GM23338 (cell line): ENCODE data around the gene CRY1. TPM values are rescaled to one million over a fixed set of nuclear protein-coding genes. Genes with fewer than 3 reads are reported as not detected.

Experiments used
- ATAC-seq: fragments of 200-7000 bp; cut with Tn5 transposase; 3 replicates; pipeline ENCODE4 v1.9.1; 2020
- DNase-seq: peaks from one replicate; pipeline ENCODE4 v3.0.0-alpha.2; 2015; ENCODE audit warnings: low spot score
- H2AFZ ChIP-seq: fragments of 200-600 bp; sonication (generic); 2 replicates; pipeline ENCODE4 v1.8.0; 2016; ENCODE audit warnings: antibody characterized with exemption, mild to moderate bottlenecking, moderate library complexity
- H3F3A ChIP-seq: fragments of 200-600 bp; sonication (generic); replicated peaks from 2 replicates; pipeline ENCODE4 v1.8.0; 2017; ENCODE audit warnings: antibody characterized with exemption, mixed run types, low read depth
- H3K27ac ChIP-seq: fragments of 200-600 bp; sonication (generic); 2 replicates; pipeline ENCODE4 v1.6.1; 2016; ENCODE audit warnings: low read depth
- H3K27me3 ChIP-seq: fragments of 200-600 bp; sonication (generic); 2 replicates; pipeline ENCODE4 v1.8.0; 2016; ENCODE audit warnings: mild to moderate bottlenecking, mixed run types, moderate library complexity; ENCODE audit not compliant: insufficient read depth
- H3K36me3 ChIP-seq: fragments of 200-600 bp; sonication (generic); 2 replicates; pipeline ENCODE4 v1.8.0; 2016; ENCODE audit warnings: mild to moderate bottlenecking; ENCODE audit not compliant: insufficient read depth
- H3K4me1 ChIP-seq: fragments of 200-600 bp; sonication (generic); 2 replicates; pipeline ENCODE4 v1.8.0; 2016; ENCODE audit warnings: mild to moderate bottlenecking, moderate library complexity; ENCODE audit not compliant: insufficient read depth
- H3K4me2 ChIP-seq: fragments of 200-600 bp; sonication (generic); 2 replicates; pipeline ENCODE4 v1.7.1; 2017; ENCODE audit warnings: mixed run types
- H3K4me3 ChIP-seq: fragments of 200-600 bp; sonication (generic); 2 replicates; pipeline ENCODE4 v1.6.1; 2016; ENCODE audit warnings: mixed run types
- H3K79me2 ChIP-seq: fragments of 200-600 bp; sonication (generic); replicated peaks from 2 replicates; pipeline ENCODE4 v1.8.0; 2017; ENCODE audit warnings: mild to moderate bottlenecking; ENCODE audit not compliant: insufficient read depth
- H3K9me2 ChIP-seq: fragments of 200-600 bp; sonication (generic); 2 replicates; pipeline ENCODE4 v1.8.0; 2017; ENCODE audit not compliant: insufficient read depth
- H4K20me1 ChIP-seq: fragments of 200-600 bp; sonication (generic); replicated peaks from 2 replicates; pipeline ENCODE4 v1.8.0; 2017; ENCODE audit warnings: mild to moderate bottlenecking; ENCODE audit not compliant: insufficient read depth
- H3K27ac Mint-ChIP-seq: 2 replicates; pipeline ENCODE4 v1.8.0; 2020; ENCODE audit warnings: inconsistent platforms, mild to moderate bottlenecking, moderate library complexity, mixed read lengths
- H3K27me3 Mint-ChIP-seq: 3 replicates; pipeline ENCODE4 v1.8.0; 2022; ENCODE audit warnings: low read depth, mild to moderate bottlenecking, moderate library complexity, mixed read lengths, inconsistent platforms; ENCODE audit not compliant: insufficient read depth, poor library complexity
- H3K36me3 Mint-ChIP-seq: 3 replicates; pipeline ENCODE4 v1.8.0; 2021; ENCODE audit warnings: low read depth, mild to moderate bottlenecking, inconsistent platforms, moderate library complexity, mixed read lengths
- H3K4me1 Mint-ChIP-seq: 3 replicates; pipeline ENCODE4 v1.8.0; 2020; ENCODE audit warnings: mild to moderate bottlenecking, inconsistent platforms, mixed read lengths
- H3K4me3 Mint-ChIP-seq: 3 replicates; pipeline ENCODE4 v1.8.0; 2021; ENCODE audit warnings: moderate library complexity, mild to moderate bottlenecking, inconsistent platforms, mixed read lengths
- H3K9me3 Mint-ChIP-seq: 3 replicates; pipeline ENCODE4 v1.8.0; 2020; ENCODE audit warnings: moderate library complexity, mild to moderate bottlenecking, inconsistent platforms, mixed read lengths
- CREB1 ChIP-seq: fragments of 250-450 bp; sonication (Bioruptor Pico); IDR thresholded peaks from 2 replicates; pipeline ENCODE4 v1.5.0; 2020; ENCODE audit warnings: low read depth, mild to moderate bottlenecking, moderate library complexity
- CTCF ChIP-seq, 2 experiments: fragments of 200-600 bp in 1 of 2; sonication (generic) in 1 of 2; conservative IDR thresholded peaks; 2 replicates each; pipeline versions ENCODE4 v1.5.1 to v1.6.1; 2016 to 2017; ENCODE audit warnings: antibody characterized with exemption in 2 of 2, low read depth in 2 of 2, mild to moderate bottlenecking in 2 of 2, moderate library complexity in 1 of 2
- EZH2 ChIP-seq: fragments of 200-600 bp; sonication (generic); IDR thresholded peaks from one replicate; pipeline ENCODE4 v1.8.0; 2017; ENCODE audit warnings: antibody characterized with exemption, mild to moderate bottlenecking, low read depth; ENCODE audit not compliant: unreplicated experiment
- EZH2phosphoT487 ChIP-seq: fragments of 200-600 bp; sonication (generic); IDR thresholded peaks from one replicate; pipeline ENCODE4 v1.8.1; 2018; ENCODE audit warnings: antibody characterized with exemption; ENCODE audit not compliant: unreplicated experiment
- JUNB ChIP-seq: IDR thresholded peaks from one replicate; pipeline ENCODE4 v1.6.1; 2016; ENCODE audit warnings: antibody characterized with exemption; ENCODE audit not compliant: unreplicated experiment
- NANOG ChIP-seq: IDR thresholded peaks from 2 replicates; pipeline ENCODE4 v1.6.1; 2016; ENCODE audit warnings: antibody characterized with exemption, borderline replicate concordance
- POLR2AphosphoS5 ChIP-seq: IDR thresholded peaks from 2 replicates; pipeline ENCODE4 v1.6.1; 2016; ENCODE audit warnings: antibody characterized with exemption, low read depth
- REST ChIP-seq: IDR thresholded peaks from one replicate; pipeline ENCODE4 v1.6.1; 2018; ENCODE audit warnings: antibody characterized with exemption; ENCODE audit not compliant: unreplicated experiment
- STAT1 ChIP-seq: IDR thresholded peaks from one replicate; pipeline ENCODE4 v1.6.1; 2016; ENCODE audit warnings: antibody characterized with exemption; ENCODE audit not compliant: unreplicated experiment
- ZNF114 ChIP-seq: fragments of 250-450 bp; sonication (Bioruptor Pico); IDR thresholded peaks from 2 replicates; pipeline ENCODE4 v1.5.0; 2020; ENCODE audit warnings: mild to moderate bottlenecking, moderate library complexity
- ZNF331 ChIP-seq: fragments of 250-450 bp; sonication (Bioruptor Pico); IDR thresholded peaks from 2 replicates; pipeline ENCODE4 v1.5.0; 2020; ENCODE audit warnings: low read depth, mild to moderate bottlenecking, moderate library complexity
- polyA plus RNA-seq: library from polyadenylated mRNA; unstranded; fragments of >200 nt; fragmentation: Nextera tagmentation; extraction: Ambion mirVana; gene quantifications from 2 replicates; pipeline ENCODE4 v1.2.1, GENCODE V29; 2016
- total RNA-seq: library from RNA; depleted of rRNA; stranded (reverse); fragments of >200 nt; shearing (Covaris generic); gene quantifications from 2 replicates; pipeline ENCODE4 v1.2.3, GENCODE V29; 2014
- TF ChIP-seq, protein P1 (sequence below): IDR thresholded peaks from 2 replicates; pipeline ENCODE4 v1.6.1; 2016; ENCODE audit warnings: antibody characterized with exemption

The CRY1 gene
- total and polyA plus RNA-seq, 2 experiments from 2014 or later = 27.7 to 28.2 TPM

GRCh38 chr12:107130830-107131611, 37.7 kb upstream of the CRY1 start:
- H3K4me1 ChIP-seq = peaks cover 8% of the 10 kb centered on the region
- H3K9me2 ChIP-seq = peaks cover 16% of the 10 kb centered on the region
- Mint-ChIP-seq H3K27ac (no peak overlapping the region), H3K4me3 (no peak overlapping the region), H3K4me1 (peaks cover 33% of the 10 kb centered on the region; the same call in 2 of the 3 replicates), H3K27me3 (no peaks in the 10 kb centered on the region), H3K9me3 (no peaks in the 10 kb centered on the region; the same call in 2 of the 3 replicates), H3K36me3 (no peaks in the 10 kb centered on the region; the same call in 2 of the 3 replicates)
- no peak overlapping the region for H2AFZ ChIP-seq
- ATAC-seq (no peak), DNase-seq (no peak)
- no peaks in the 10 kb centered on the region; the same call in 1 of the 2 replicates for H3F3A ChIP-seq
- H3K36me3 ChIP-seq = no peaks in the 10 kb centered on the region
- no peaks in the 10 kb centered on the region for H3K79me2 ChIP-seq
- no peak overlapping the region for H3K4me2 ChIP-seq
- H3K4me3 ChIP-seq = no peak overlapping the region
- TF ChIP-seq JUNB (no peak), ZNF331 (CRISPR knock-in tag) (no peak), NANOG (no peak), ZNF114 (CRISPR knock-in tag) (no peak), EZH2 (no peak), EZH2phosphoT487 (no peak), STAT1 (no peak)
- no peak overlapping the region for H3K27ac ChIP-seq
- H3K27me3 ChIP-seq = no peaks in the 10 kb centered on the region
- no peaks in the 10 kb centered on the region for H4K20me1 ChIP-seq

DNA sequence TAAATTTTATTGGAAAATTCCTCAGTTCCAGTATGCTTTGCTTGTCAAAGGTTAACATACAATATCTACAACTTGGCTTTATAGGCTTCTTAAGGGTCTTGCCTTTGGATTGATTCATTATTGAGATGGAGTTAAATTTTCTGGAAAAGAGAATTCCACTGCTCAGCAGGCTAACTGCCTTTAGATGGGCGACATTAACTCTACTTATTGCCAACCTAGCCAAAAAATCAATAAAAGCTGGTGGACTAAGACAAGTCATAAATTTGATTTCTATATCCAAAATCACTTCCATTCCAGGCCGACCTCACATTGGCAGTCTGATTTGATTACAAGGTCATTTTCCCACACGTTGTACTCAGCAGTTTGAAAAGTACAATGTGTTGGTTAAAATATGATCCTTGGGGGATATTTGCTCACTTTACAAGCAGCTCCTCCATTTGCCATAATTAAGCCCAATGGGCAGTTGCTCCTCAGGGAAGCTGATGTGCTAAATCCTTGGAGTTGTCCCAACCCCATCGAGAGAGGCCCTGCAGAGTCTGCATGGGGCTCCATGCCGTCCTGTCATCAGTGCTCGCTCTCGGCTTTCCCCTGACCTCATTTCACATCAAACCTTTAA, 36.1 kb upstream of the CRY1 start:
- Histone ChIP-seq H3K4me1 (peaks cover 8% of the 10 kb centered on the region), H3F3A (no peaks in the 10 kb centered on the region; the same call in 1 of the 2 replicates), H3K36me3 (no peaks in the 10 kb centered on the region), H4K20me1 (no peaks in the 10 kb centered on the region), H3K9me2 (peaks cover 7% of the 10 kb centered on the region), H3K4me3 (no peak overlapping the region), H3K4me2 (no peak overlapping the region), H3K27me3 (no peaks in the 10 kb centered on the region), H2AFZ (no peak overlapping the region), H3K27ac (no peak overlapping the region), H3K79me2 (no peaks in the 10 kb centered on the region)
- no peak for ATAC-seq
- Mint-ChIP-seq H3K4me3 (no peak overlapping the region), H3K27ac (no peak overlapping the region), H3K36me3 (no peaks in the 10 kb centered on the region), H3K27me3 (no peaks in the 10 kb centered on the region), H3K9me3 (no peaks in the 10 kb centered on the region; the same call in 2 of the 3 replicates), H3K4me1 (peaks cover 24% of the 10 kb centered on the region; the same call in 2 of the 3 replicates)
- DNase-seq = no peak
- TF ChIP-seq REST (no peak), CTCF (conservative IDR thresholded peaks at IDR 0.05; ENCODE audit: low read depth in 2 of 2) (no peak), ZNF331 (CRISPR knock-in tag) (no peak), CREB1 (CRISPR knock-in tag) (no peak), NANOG (no peak), STAT1 (no peak), ZNF114 (CRISPR knock-in tag) (no peak), EZH2 (no peak), POLR2AphosphoS5 (no peak)
- TF ChIP-seq, protein P1, sequence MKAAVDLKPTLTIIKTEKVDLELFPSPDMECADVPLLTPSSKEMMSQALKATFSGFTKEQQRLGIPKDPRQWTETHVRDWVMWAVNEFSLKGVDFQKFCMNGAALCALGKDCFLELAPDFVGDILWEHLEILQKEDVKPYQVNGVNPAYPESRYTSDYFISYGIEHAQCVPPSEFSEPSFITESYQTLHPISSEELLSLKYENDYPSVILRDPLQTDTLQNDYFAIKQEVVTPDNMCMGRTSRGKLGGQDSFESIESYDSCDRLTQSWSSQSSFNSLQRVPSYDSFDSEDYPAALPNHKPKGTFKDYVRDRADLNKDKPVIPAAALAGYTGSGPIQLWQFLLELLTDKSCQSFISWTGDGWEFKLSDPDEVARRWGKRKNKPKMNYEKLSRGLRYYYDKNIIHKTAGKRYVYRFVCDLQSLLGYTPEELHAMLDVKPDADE = no peak
